Ishikawa (cell line): Measurements from ENCODE around the gene CPN2.
A peak's percentile ranks its signal among the peaks of the same experiment; 100 is the strongest.

ENCODE experiments used
- CEBPB ChIP-seq: IDR thresholded peaks from 2 replicates; pipeline ENCODE4 v1.6.1; 2012
- CREB1 ChIP-seq: IDR thresholded peaks from 2 replicates; pipeline ENCODE4 v1.6.1; 2012; ENCODE audit warnings: low read depth
- EGR1 ChIP-seq: IDR thresholded peaks from 2 replicates; pipeline ENCODE4 v1.6.1; 2012
- EP300 ChIP-seq: IDR thresholded peaks from 2 replicates; pipeline ENCODE4 v1.6.1; 2012; ENCODE audit warnings: borderline replicate concordance
- FOXM1 ChIP-seq: IDR thresholded peaks from 2 replicates; pipeline ENCODE4 v1.6.1; 2012; ENCODE audit warnings: low read depth, borderline replicate concordance
- MAX ChIP-seq: IDR thresholded peaks from 2 replicates; pipeline ENCODE4 v1.6.1; 2012
- NFIC ChIP-seq: IDR thresholded peaks from 2 replicates; pipeline ENCODE4 v1.6.1; 2012
- RAD21 ChIP-seq: IDR thresholded peaks from 2 replicates; pipeline ENCODE4 v1.6.1; 2012; ENCODE audit warnings: low read depth
- REST ChIP-seq: IDR thresholded peaks from 2 replicates; pipeline ENCODE4 v1.6.1; 2012; ENCODE audit warnings: low read depth, mild to moderate bottlenecking
- TAF1 ChIP-seq: IDR thresholded peaks from 2 replicates; pipeline ENCODE4 v1.6.1; 2012; ENCODE audit warnings: low read depth, mild to moderate bottlenecking
- TCF12 ChIP-seq: IDR thresholded peaks from 2 replicates; pipeline ENCODE4 v1.6.1; 2012; ENCODE audit warnings: low read depth
- TEAD4 ChIP-seq: IDR thresholded peaks from 2 replicates; pipeline ENCODE4 v1.6.1; 2012
- USF1 ChIP-seq: IDR thresholded peaks from 2 replicates; pipeline ENCODE4 v1.6.1; 2012
- YY1 ChIP-seq: IDR thresholded peaks from 2 replicates; pipeline ENCODE4 v1.6.1; 2012; ENCODE audit warnings: low read depth
- ZBTB7A ChIP-seq: IDR thresholded peaks from 2 replicates; pipeline ENCODE4 v1.6.1; 2012; ENCODE audit warnings: low read depth

Gene CPN2

GRCh38 chr3:194382892-194383223 is 31.7 kb upstream of the CPN2 start:
- TF ChIP-seq ZBTB7A (no peak), RAD21 (no peak), TCF12 (no peak), USF1 (no peak), MAX (no peak), TAF1 (no peak), CREB1 (no peak), YY1 (no peak), EP300 (no peak), CEBPB (no peak), REST (no peak), TEAD4 (no peak), EGR1 (no peak), NFIC (no peak), FOXM1 (no peak)

- no peak for TF ChIP-seq EP300
- TF ChIP-seq NFIC: no peak
- TF ChIP-seq CEBPB: no peak
- no peak for TF ChIP-seq EGR1
- TF ChIP-seq CREB1: no peak
- TF ChIP-seq TEAD4: no peak
- no peak for TF ChIP-seq USF1
- no peak for TF ChIP-seq FOXM1
- no peak for TF ChIP-seq ZBTB7A
- TF ChIP-seq REST: no peak
- no peak for TF ChIP-seq TCF12
- no peak for TF ChIP-seq MAX
- TF ChIP-seq TAF1: no peak
- TF ChIP-seq RAD21: no peak
- TF ChIP-seq YY1: no peak
These were observed 31.2 kb upstream of the CPN2 start for GRCh38 chr3:194382196-194382891.

GRCh38 chr3:194381460-194381875 is 30.3 kb upstream of the CPN2 start:
- TF ChIP-seq TEAD4: peak; percentile 82
- no peak for TF ChIP-seq EGR1
- no peak for TF ChIP-seq REST
- peak; percentile 70 for TF ChIP-seq MAX
- TF ChIP-seq RAD21: no peak
- 0 out of 2 replicates have a peak, but pooled peaks have one; percentile 43 for TF ChIP-seq ZBTB7A

GRCh38 chr3:194380326-194380725 is 29.2 kb upstream of the CPN2 start:
- TF ChIP-seq EGR1: no peak
- no peak for TF ChIP-seq TEAD4
- TF ChIP-seq TAF1: no peak
- TF ChIP-seq TCF12: no peak
- no peak for TF ChIP-seq YY1
- TF ChIP-seq USF1: no peak
- no peak for TF ChIP-seq ZBTB7A
- no peak for TF ChIP-seq MAX
- no peak for TF ChIP-seq RAD21
- no peak for TF ChIP-seq CREB1
- no peak for TF ChIP-seq EP300
- no peak for TF ChIP-seq CEBPB
- no peak for TF ChIP-seq FOXM1
- TF ChIP-seq NFIC: no peak
- no peak for TF ChIP-seq REST
